BE2C (cell line): ENCODE results near the gene CLCC1. TPM values are rescaled to one million over a fixed set of nuclear protein-coding genes. Genes with fewer than 3 reads are reported as not detected.
A peak's percentile ranks its signal among the peaks of the same experiment; 100 is the strongest.
"Not testable (repeated sequence)": the region's sequence is repeated elsewhere in the genome, so short reads cannot be mapped to it uniquely, and the experiment has no call there.

ENCODE experiments used
- DNase-seq: peaks from one replicate; pipeline ENCODE4 v3.0.0-alpha.2; 2020
- H3K27me3 ChIP-seq: fragments of 250-450 bp; sonication (Bioruptor Pico); 2 replicates; pipeline ENCODE4 v1.5.1; 2020; ENCODE audit warnings: mild to moderate bottlenecking
- H3K36me3 ChIP-seq: fragments of 250-450 bp; sonication (Bioruptor Pico); 2 replicates; pipeline ENCODE4 v1.5.1; 2020; ENCODE audit warnings: mild to moderate bottlenecking
- H3K4me1 ChIP-seq: fragments of 250-450 bp; sonication (Bioruptor Pico); 2 replicates; pipeline ENCODE4 v1.5.1; 2020
- H3K4me3 ChIP-seq: 2 replicates; pipeline ENCODE4 v1.5.1; 2011; ENCODE audit warnings: low read depth, low read length
- H3K9me3 ChIP-seq: fragments of 250-450 bp; sonication (Bioruptor Pico); 2 replicates; pipeline ENCODE4 v1.5.1; 2020
- polyA plus RNA-seq: library from polyadenylated mRNA; unstranded; fragments of >200 nt; gene quantifications from one replicate; pipeline ENCODE4 v1.2.1, GENCODE V29; 2012; ENCODE audit warnings: low read depth, missing spikeins; ENCODE audit not compliant: insufficient read length, insufficient read depth
- TF ChIP-seq, protein P1 (sequence below): IDR thresholded peaks from 2 replicates; pipeline ENCODE4 v1.5.1; 2012; ENCODE audit warnings: mild to moderate bottlenecking, low read depth, low read length

CLCC1 gene, protein sequence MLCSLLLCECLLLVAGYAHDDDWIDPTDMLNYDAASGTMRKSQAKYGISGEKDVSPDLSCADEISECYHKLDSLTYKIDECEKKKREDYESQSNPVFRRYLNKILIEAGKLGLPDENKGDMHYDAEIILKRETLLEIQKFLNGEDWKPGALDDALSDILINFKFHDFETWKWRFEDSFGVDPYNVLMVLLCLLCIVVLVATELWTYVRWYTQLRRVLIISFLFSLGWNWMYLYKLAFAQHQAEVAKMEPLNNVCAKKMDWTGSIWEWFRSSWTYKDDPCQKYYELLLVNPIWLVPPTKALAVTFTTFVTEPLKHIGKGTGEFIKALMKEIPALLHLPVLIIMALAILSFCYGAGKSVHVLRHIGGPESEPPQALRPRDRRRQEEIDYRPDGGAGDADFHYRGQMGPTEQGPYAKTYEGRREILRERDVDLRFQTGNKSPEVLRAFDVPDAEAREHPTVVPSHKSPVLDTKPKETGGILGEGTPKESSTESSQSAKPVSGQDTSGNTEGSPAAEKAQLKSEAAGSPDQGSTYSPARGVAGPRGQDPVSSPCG
- polyA plus RNA-seq = 26.4 TPM

DNA sequence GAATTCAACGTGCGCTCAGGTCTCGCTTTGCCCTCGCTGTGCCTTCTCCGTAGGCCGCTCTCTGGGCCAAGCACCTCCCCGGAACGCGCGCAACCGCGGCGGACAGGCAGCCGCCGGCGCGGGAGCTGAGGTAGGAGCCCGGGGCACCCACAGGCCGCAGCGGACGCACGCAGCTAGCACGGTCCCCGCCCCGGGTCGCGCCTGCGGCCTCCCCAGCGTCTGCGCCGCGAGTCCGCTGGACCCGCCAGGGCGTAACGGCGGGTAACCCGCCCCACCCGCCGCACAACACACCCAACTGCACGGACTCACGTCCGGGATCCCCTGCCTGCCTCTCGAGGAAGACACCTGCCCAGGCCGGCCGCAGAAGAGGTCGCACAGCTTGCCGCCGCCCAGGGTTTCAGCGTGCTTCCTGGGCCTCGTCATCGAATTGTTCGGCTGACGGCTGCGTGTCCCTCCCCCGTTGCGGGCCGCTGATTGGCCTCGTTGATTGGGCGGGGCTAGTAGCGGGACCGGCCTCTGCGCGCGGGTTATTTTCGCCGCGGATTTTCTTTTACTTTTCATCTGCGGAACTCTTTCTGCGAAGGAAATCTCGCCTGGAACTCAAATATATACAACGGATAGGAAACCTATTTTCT is at the start of gene CLCC1:
Gene CLCC1 (minus strand): TSS at position 433 of the 635 bp plus-strand sequence. CDS start 13,047 bp downstream, outside the sequence.
- H3K27me3 ChIP-seq = no peaks in the 10 kb centered on the region
- H3K9me3 ChIP-seq = no peaks in the 10 kb centered on the region
- H3K4me3 ChIP-seq = peak within 1 kb of the TSS; percentile 81
- H3K4me1 ChIP-seq = peaks cover 4% of the 10 kb centered on the region
- DNase-seq = peak; percentile 95
- peaks cover 5% of the 10 kb centered on the region; the same call in 1 of the 2 replicates for H3K36me3 ChIP-seq
- TF ChIP-seq, protein P1, sequence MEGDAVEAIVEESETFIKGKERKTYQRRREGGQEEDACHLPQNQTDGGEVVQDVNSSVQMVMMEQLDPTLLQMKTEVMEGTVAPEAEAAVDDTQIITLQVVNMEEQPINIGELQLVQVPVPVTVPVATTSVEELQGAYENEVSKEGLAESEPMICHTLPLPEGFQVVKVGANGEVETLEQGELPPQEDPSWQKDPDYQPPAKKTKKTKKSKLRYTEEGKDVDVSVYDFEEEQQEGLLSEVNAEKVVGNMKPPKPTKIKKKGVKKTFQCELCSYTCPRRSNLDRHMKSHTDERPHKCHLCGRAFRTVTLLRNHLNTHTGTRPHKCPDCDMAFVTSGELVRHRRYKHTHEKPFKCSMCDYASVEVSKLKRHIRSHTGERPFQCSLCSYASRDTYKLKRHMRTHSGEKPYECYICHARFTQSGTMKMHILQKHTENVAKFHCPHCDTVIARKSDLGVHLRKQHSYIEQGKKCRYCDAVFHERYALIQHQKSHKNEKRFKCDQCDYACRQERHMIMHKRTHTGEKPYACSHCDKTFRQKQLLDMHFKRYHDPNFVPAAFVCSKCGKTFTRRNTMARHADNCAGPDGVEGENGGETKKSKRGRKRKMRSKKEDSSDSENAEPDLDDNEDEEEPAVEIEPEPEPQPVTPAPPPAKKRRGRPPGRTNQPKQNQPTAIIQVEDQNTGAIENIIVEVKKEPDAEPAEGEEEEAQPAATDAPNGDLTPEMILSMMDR = no peak

DNA sequence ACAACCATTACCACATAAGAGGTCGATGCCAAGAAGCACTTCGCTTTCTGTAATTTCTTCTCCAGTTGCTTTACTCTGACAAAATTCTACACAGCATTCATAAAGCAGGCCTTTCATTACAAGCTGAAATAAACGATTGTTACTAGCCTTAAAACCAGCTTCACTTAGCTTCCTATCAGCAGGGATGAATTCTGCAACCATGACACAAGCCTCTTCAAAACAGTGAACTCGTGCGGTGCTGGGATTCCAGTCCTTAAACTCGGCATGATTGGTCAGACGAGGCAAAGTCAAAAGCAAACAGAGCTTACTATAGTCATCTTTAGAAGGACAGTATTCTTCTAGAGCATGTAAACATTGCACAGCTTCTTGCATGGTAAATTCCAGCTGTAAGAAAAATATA is 48.1 kb upstream of the CLCC1 start:
- TF ChIP-seq, protein P1 = no peak

DNA sequence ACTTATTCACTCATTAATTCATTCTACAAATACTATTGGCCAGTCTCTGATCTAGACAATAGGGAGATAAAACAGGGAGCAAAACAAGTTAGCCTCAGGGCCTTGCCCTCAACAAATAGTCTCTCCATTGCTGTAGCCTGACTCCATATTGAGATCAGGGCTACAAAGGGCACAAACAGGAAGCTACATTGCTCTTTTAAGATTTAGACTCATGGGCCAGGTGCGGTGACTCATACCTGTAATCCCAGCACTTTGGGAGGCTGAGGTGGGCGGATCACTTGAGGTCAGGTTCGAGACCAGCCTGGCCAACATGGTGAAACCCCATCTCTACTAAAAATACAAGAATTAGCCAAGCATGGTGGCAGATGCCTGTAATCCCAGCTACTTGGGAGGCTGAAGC is 33.3 kb upstream of the CLCC1 start:
- H3K4me3 ChIP-seq, H3K27me3 ChIP-seq, DNase-seq, H3K9me3 ChIP-seq, H3K4me1 ChIP-seq: not testable (repeated sequence)
- peaks cover 27% of the 10 kb centered on the region for H3K36me3 ChIP-seq

More for the DNA sequence above, 48.1 kb upstream of the CLCC1 start:
- no peak for DNase-seq
- Histone ChIP-seq H3K4me1 (no peaks in the 10 kb centered on the region), H3K27me3 (no peaks in the 10 kb centered on the region), H3K9me3 (no peaks in the 10 kb centered on the region), H3K4me3 (no peak overlapping the region), H3K36me3 (peaks cover 11% of the 10 kb centered on the region)

DNA sequence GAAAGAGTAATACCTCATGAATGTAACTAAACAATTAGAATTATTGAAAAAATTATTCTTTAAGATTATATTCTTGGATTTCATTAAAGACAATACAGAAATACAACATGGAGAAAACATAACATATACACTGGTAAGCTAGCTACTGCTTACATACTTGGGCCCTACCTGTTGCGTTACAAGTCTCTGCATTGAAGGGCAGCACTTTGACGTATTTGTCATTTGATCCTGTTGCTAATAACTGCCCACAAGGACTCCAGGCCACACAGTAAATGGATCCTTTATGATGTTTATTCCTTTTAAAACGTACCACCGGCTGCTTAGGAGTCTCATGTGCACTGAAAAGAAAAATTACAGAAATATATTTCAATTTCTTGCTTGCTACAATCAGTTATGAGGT is 19.8 kb upstream of the CLCC1 start:
- TF ChIP-seq, protein P1 = no peak
- no peaks in the 10 kb centered on the region for H3K4me1 ChIP-seq
- H3K27me3 ChIP-seq = no peaks in the 10 kb centered on the region
- H3K9me3 ChIP-seq = no peaks in the 10 kb centered on the region
- no peak for DNase-seq
- peaks cover 3% of the 10 kb centered on the region; the same call in 1 of the 2 replicates for H3K36me3 ChIP-seq
- H3K4me3 ChIP-seq = no peak overlapping the region

DNA sequence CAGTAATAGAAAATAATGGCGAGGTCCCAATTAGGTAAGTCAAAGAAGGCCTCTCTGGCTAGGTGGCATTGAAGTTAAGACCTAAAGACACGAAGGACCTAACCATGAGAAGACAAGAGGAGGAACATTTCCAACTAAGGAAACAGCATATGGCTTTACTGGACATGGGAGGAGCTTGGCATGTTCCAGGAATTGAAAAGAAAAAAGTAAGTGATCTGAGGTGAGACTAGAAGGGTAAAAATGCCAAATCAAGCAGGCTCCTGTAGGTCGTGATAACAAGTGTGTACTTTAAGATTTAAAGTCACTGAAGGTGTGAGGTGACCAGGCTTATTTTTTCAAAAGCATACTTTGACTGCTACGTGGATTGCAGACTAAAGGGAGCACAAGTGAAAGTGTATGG is 13.4 kb upstream of the CLCC1 start:
- H3K4me1 ChIP-seq = no peaks in the 10 kb centered on the region
- no peak for DNase-seq
- peaks cover 3% of the 10 kb centered on the region; the same call in 1 of the 2 replicates for H3K36me3 ChIP-seq
- no peak overlapping the region for H3K4me3 ChIP-seq
- no peaks in the 10 kb centered on the region for H3K27me3 ChIP-seq
- no peaks in the 10 kb centered on the region for H3K9me3 ChIP-seq
- TF ChIP-seq, protein P1 = no peak

DNA sequence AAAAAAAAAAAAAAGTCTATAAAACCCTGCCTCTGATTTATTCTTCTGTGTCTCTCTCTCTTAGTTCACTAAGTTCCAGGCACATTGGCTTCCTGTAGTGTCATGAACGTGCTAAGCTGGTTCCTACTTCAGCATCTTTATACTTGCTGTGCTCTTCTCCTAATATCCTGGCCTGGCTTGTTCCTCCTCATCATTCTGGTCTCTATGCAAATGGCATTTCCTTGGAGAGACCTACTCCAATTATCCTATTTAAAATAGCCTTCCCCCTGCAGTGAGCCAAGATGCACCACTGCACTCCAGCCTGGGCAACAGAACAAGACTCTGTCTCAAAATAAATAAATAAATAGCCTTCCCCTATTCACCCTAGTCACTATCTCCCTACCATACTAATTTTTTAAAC is 9.7 kb upstream of the CLCC1 start:
- no peaks in the 10 kb centered on the region for H3K9me3 ChIP-seq
- H3K27me3 ChIP-seq = no peaks in the 10 kb centered on the region
- H3K4me3 ChIP-seq = no peak overlapping the region
- no peaks in the 10 kb centered on the region; the same call in 1 of the 2 replicates for H3K36me3 ChIP-seq
- no peak for DNase-seq
- H3K4me1 ChIP-seq = no peaks in the 10 kb centered on the region
- TF ChIP-seq, protein P1 = no peak
